Body of pancreas (tissue), 4 donors: ENCODE results near the gene CNTNAP5. TPM values are rescaled to one million over a fixed set of nuclear protein-coding genes. Genes with fewer than 3 reads are reported as not detected.

ENCODE experiments used
- ATAC-seq: fragments of 150-250 bp; one replicate; pipeline ENCODE4 v1.9.1; 2016
- DNase-seq, 4 donors: peaks; one replicate each; pipeline ENCODE4 v3.0.0-alpha.2; 2019
- H3K27ac ChIP-seq, 4 donors: fragments of 200-600 bp; sonication (generic); 1 replicate in 3 of 4; 2 replicates in 1 of 4; pipeline versions ENCODE4 v1.5.1 to v1.6.1; 2016 to 2019; ENCODE audit warnings: mild to moderate bottlenecking in 1 of 4, mixed read lengths in 1 of 4, moderate library complexity in 1 of 4
- H3K27me3 ChIP-seq, 2 donors: fragments of 200-600 bp; sonication (generic); one replicate each; pipeline ENCODE4 v1.6.0; 2016; ENCODE audit warnings: mild to moderate bottlenecking in 1 of 2
- H3K36me3 ChIP-seq, 2 donors: fragments of 200-600 bp; sonication (generic); replicated peaks in 1 of 2; 2 replicates each; pipeline ENCODE4 v1.5.1; 2016; ENCODE audit warnings: low read depth in 2 of 2; ENCODE audit not compliant: insufficient read depth in 1 of 2
- H3K4me1 ChIP-seq: fragments of 200-600 bp; sonication (generic); one replicate; pipeline ENCODE4 v1.6.0; 2016
- H3K4me3 ChIP-seq, 2 donors: fragments of 200-600 bp; sonication (generic); 1 replicate in 1 of 2; 2 replicates in 1 of 2; pipeline ENCODE4 v1.5.1; 2016 to 2019
- H3K9me3 ChIP-seq, 3 donors: fragments of 200-600 bp; sonication (generic); 1 replicate in 2 of 3; 2 replicates in 1 of 3; pipeline ENCODE4 v1.5.1; 2016
- CTCF ChIP-seq, 7 experiments: fragments of 450-650 bp in 4 of 7; fragments of 200-600 bp in 3 of 7; sonication (generic) in 3 of 7; IDR thresholded peaks; one replicate each; pipeline ENCODE4 v1.5.1; 2016 to 2019; ENCODE audit warnings: antibody characterized with exemption in 7 of 7
- POLR2A ChIP-seq, 3 donors: fragments of 450-650 bp; IDR thresholded peaks; one replicate each; pipeline ENCODE4 v1.6.1; 2016; ENCODE audit warnings: antibody characterized with exemption in 3 of 3, mild to moderate bottlenecking in 2 of 3
- WGBS, 2 donors: methylation state at CpG; one replicate each; pipeline ENCODE4 v1.1.5; 2017; 5-methylcytosine and 5-hydroxymethylcytosine counted together
- intact Hi-C: fragments of 100-400 bp; cut with DNase I; formaldehyde crosslinking; loops from one replicate; pipeline ENCODE4 v1.15.1; 2023
- total RNA-seq, 2 donors: library from RNA; depleted of rRNA; stranded (reverse); fragments of >200 nt; gene quantifications; one replicate each; pipeline ENCODE4 v1.1.0, GENCODE V29; 2016

CNTNAP5 gene
- total RNA-seq, 2 donors from 2014 or later = 0.26 to 0.33 TPM

GRCh38 chr2:124886216-124886615 lies 861.1 kb downstream of the CNTNAP5 start:
- no peak overlapping the region for H3K27ac ChIP-seq
- H3K9me3 ChIP-seq = no peaks in the 10 kb centered on the region
- no peaks in the 10 kb centered on the region for H3K36me3 ChIP-seq
- TF ChIP-seq CTCF (IDR thresholded peaks at IDR 0.05) = no peak
- no peak for TF ChIP-seq POLR2A (IDR thresholded peaks at IDR 0.05)
- intact Hi-C loops = no loop called here
- H3K27me3 ChIP-seq = no peaks in the 10 kb centered on the region
- no peak for DNase-seq
- H3K4me1 ChIP-seq = peaks cover 9% of the 10 kb centered on the region
- H3K4me3 ChIP-seq = no peak overlapping the region
- no peak for ATAC-seq

- no peak overlapping the region for H3K27ac ChIP-seq
- no peak overlapping the region for H3K4me3 ChIP-seq
- no peak for TF ChIP-seq CTCF (IDR thresholded peaks at IDR 0.05)
- TF ChIP-seq POLR2A (IDR thresholded peaks at IDR 0.05) = no peak
- 84 to 85% methylated on average over 3 of the region's 3 CpGs for WGBS, 2 donors
- no peaks in the 10 kb centered on the region for H3K9me3 ChIP-seq
- H3K36me3 ChIP-seq = no peaks in the 10 kb centered on the region
- intact Hi-C loops = no loop called here
- no peak for DNase-seq
- ATAC-seq = no peak
- no peaks in the 10 kb centered on the region for H3K27me3 ChIP-seq
- no peaks in the 10 kb centered on the region for H3K4me1 ChIP-seq
Observed at GRCh38 chr2:124887466-124887865, 862.4 kb downstream of the CNTNAP5 start.

- no peak for TF ChIP-seq CTCF (IDR thresholded peaks at IDR 0.05)
- TF ChIP-seq POLR2A (IDR thresholded peaks at IDR 0.05) = no peak
- H3K4me1 ChIP-seq = no peaks in the 10 kb centered on the region
- no peaks in the 10 kb centered on the region for H3K36me3 ChIP-seq
- no peaks in the 10 kb centered on the region for H3K9me3 ChIP-seq
- H3K27me3 ChIP-seq = no peaks in the 10 kb centered on the region
- no peak overlapping the region for H3K4me3 ChIP-seq
- DNase-seq (no peak), ATAC-seq (no peak)
- intact Hi-C loops = no loop called here
- 92 to 96% methylated on average over 1 of the region's 1 CpG for WGBS, 2 donors
- H3K27ac ChIP-seq = no peak overlapping the region
Observed at GRCh38 chr2:124888431-124888830, 863.3 kb downstream of the CNTNAP5 start.

GRCh38 chr2:124894199-124894598 lies 869.1 kb downstream of the CNTNAP5 start:
- Histone ChIP-seq H3K4me3 (no peak overlapping the region), H3K36me3 (no peaks in the 10 kb centered on the region), H3K27ac (no peak overlapping the region), H3K4me1 (no peaks in the 10 kb centered on the region), H3K9me3 (no peaks in the 10 kb centered on the region), H3K27me3 (no peaks in the 10 kb centered on the region)
- 53 to 67% methylated on average over 2 of the region's 2 CpGs for WGBS, 2 donors
- ATAC-seq (no peak), DNase-seq (no peak)
- intact Hi-C loops = no loop called here
- TF ChIP-seq POLR2A (IDR thresholded peaks at IDR 0.05) (no peak), CTCF (IDR thresholded peaks at IDR 0.05) (no peak)

GRCh38 chr2:124898827-124899226 lies 873.7 kb downstream of the CNTNAP5 start:
- Histone ChIP-seq H3K9me3 (no peaks in the 10 kb centered on the region), H3K36me3 (no peaks in the 10 kb centered on the region), H3K4me3 (no peak overlapping the region), H3K4me1 (no peaks in the 10 kb centered on the region), H3K27ac (no peak overlapping the region), H3K27me3 (no peaks in the 10 kb centered on the region)
- DNase-seq = no peak
- intact Hi-C loops = no loop called here
- no peak for ATAC-seq
- TF ChIP-seq CTCF (IDR thresholded peaks at IDR 0.05) (no peak), POLR2A (IDR thresholded peaks at IDR 0.05) (no peak)
- WGBS, 2 donors = 92 to 96% methylated on average over 4 of the region's 4 CpGs
